ENCODE measurements around the gene FLG.
"Not testable (repeated sequence)": the region's sequence is repeated elsewhere in the genome, so short reads cannot be mapped to it uniquely, and the experiment has no call there.

Gene FLG

GRCh38 chr1:152309955-152310354 lies 15.1 kb downstream of the FLG start:
- Mint-ChIP-seq H3K27me3 (peaks cover 14% of the 10 kb centered on the region), H3K27ac (peak overlapping the region; percentile 12), H3K9me3 (peaks cover 9% of the 10 kb centered on the region), H3K4me1 (no peaks in the 10 kb centered on the region), H3K4me3 (no peak overlapping the region), H3K36me3 (no peaks in the 10 kb centered on the region)

GRCh38 chr1:152309320-152309901 lies 15.6 kb downstream of the FLG start:
- H3K27ac Mint-ChIP-seq, H3K4me1 Mint-ChIP-seq, H3K9me3 Mint-ChIP-seq, H3K36me3 Mint-ChIP-seq, H3K4me3 Mint-ChIP-seq: not testable (repeated sequence)
- H3K27me3 Mint-ChIP-seq = peaks cover 13% of the 10 kb centered on the region

GRCh38 chr1:152308758-152309157 lies 16.3 kb downstream of the FLG start:
- not testable (repeated sequence) for H3K4me1 Mint-ChIP-seq, H3K36me3 Mint-ChIP-seq, H3K27me3 Mint-ChIP-seq, H3K4me3 Mint-ChIP-seq, H3K27ac Mint-ChIP-seq, H3K9me3 Mint-ChIP-seq

DNA sequence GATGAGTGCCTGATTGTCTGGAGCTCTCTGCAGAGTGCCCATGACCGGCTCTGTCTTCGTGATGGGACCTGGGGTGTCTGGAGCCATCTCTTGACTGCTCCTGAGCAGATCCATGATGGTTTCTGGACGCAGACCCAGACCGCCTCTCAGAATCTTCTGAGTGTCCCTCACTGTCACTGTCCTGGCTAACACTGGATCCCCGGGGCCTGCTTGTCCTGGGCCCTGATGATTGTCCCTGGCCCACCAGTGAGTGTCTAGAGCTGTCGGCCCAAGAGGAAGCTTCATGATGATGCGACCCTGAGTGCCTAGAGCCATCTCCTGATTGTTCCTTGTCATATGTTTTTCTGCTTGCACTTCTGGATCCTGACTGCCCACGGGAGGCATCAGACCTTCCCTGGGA lies 17.1 kb downstream of the FLG start:
- H3K27me3 Mint-ChIP-seq, H3K4me3 Mint-ChIP-seq, H3K36me3 Mint-ChIP-seq, H3K9me3 Mint-ChIP-seq, H3K4me1 Mint-ChIP-seq, H3K27ac Mint-ChIP-seq: not testable (repeated sequence)

DNA sequence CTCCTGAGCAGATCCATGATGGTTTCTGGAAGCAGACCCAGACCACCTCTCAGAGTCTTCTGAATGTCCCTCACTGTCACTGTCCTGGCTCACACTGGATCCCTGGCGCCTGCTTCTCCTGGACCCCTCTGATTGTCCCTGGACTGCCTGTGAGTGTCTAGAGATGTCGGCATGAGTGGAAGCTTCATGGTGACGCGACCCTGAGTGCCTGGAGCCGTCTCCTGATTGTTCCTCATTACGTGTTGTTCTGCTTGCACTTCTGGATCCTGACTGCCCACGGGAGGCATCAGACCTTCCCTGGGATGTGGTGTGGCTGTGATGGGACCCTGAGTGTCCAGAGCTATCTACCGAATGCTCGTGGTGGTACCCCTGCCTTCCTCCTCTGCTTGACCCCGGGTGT lies 18.9 kb downstream of the FLG start:
- not testable (repeated sequence) for H3K4me3 Mint-ChIP-seq, H3K27me3 Mint-ChIP-seq, H3K36me3 Mint-ChIP-seq, H3K4me1 Mint-ChIP-seq, H3K27ac Mint-ChIP-seq, H3K9me3 Mint-ChIP-seq

GRCh38 chr1:152304773-152305172 lies 20.3 kb downstream of the FLG start:
- H3K9me3 Mint-ChIP-seq, H3K4me1 Mint-ChIP-seq, H3K36me3 Mint-ChIP-seq, H3K27me3 Mint-ChIP-seq, H3K27ac Mint-ChIP-seq, H3K4me3 Mint-ChIP-seq: not testable (repeated sequence)

- not testable (repeated sequence) for H3K4me3 Mint-ChIP-seq, H3K27ac Mint-ChIP-seq, H3K27me3 Mint-ChIP-seq, H3K36me3 Mint-ChIP-seq, H3K4me1 Mint-ChIP-seq, H3K9me3 Mint-ChIP-seq
Observed at GRCh38 chr1:152303139-152303872, 21.7 kb downstream of the FLG start.

DNA sequence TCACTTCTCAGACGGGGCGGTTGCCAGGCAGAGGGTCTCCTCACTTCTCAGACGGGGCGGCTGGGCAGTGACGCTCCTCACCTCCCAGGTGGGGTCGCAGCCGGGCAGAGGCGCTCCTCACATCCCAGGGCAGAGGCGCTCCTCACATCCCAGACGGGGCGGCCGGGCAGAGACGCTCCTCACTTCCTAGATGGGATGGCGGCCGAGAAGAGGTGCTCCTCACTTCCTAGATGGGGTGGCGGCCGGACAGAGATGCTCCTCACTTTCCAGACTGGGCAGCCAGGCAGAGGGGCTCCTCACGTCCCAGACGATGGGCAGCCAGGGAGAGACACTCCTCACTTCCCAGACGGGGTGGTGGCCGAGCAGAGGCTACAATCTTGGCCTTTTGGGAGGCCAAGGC lies 68.6 kb downstream of the FLG start:
- not testable (repeated sequence) for H3K4me3 Mint-ChIP-seq, H3K9me3 Mint-ChIP-seq, H3K4me1 Mint-ChIP-seq, H3K36me3 Mint-ChIP-seq, H3K27ac Mint-ChIP-seq
- peaks cover 14% of the 10 kb centered on the region for H3K27me3 Mint-ChIP-seq
